ENCODE results near the gene SERPINA10.

GRCh38 chr14:94291159-94291905, 1.7 kb downstream of the SERPINA10 start:
- TF ChIP-seq CTCF (IDR thresholded peaks at IDR 0.05) (no peak), POLR2A (IDR thresholded peaks at IDR 0.05) (no peak)

All from tibial nerve (tissue), 3 donors.